Activated naive CD8-positive, alpha-beta T cell (primary cell): ENCODE data around the gene GLIS2.

Experiments
- H3K27ac Mint-ChIP-seq: one replicate; pipeline ENCODE4 v1.8.0; 2021; ENCODE audit warnings: mixed read lengths
- H3K27me3 Mint-ChIP-seq: one replicate; pipeline ENCODE4 v1.8.0; 2021; ENCODE audit warnings: mixed read lengths
- H3K36me3 Mint-ChIP-seq: one replicate; pipeline ENCODE4 v1.8.0; 2021; ENCODE audit warnings: mixed read lengths
- H3K4me1 Mint-ChIP-seq: one replicate; pipeline ENCODE4 v1.8.0; 2021; ENCODE audit warnings: low read depth, mixed read lengths
- H3K4me3 Mint-ChIP-seq: one replicate; pipeline ENCODE4 v1.8.0; 2021; ENCODE audit warnings: mild to moderate bottlenecking, mixed read lengths
- H3K9me3 Mint-ChIP-seq: one replicate; pipeline ENCODE4 v1.8.0; 2021; ENCODE audit warnings: low read depth, mixed read lengths

Gene GLIS2

DNA sequence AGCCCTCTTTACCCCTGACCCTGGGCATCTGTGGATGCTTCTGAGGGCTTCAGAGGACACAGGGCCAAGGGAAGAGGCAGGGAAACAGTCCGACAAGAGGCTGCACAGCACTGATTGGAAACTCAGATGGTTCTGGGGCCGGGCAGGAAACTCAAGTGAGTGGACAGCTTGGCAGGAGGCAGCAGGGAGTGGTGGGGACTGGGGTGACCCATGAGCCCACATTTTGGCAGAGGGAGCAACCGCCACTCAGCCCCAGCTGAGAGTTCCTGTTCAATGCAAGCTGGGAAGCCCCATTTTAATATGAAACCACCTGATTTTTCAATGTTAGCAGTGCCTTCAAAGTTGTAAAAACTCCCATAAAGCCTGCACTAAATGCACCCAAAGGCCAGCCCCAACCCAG, 54.3 kb downstream of the GLIS2 start:
- Mint-ChIP-seq H3K36me3 (no peaks in the 10 kb centered on the region), H3K9me3 (no peaks in the 10 kb centered on the region), H3K4me3 (no peak overlapping the region), H3K27me3 (no peaks in the 10 kb centered on the region), H3K4me1 (peaks cover 15% of the 10 kb centered on the region), H3K27ac (no peak overlapping the region)

DNA sequence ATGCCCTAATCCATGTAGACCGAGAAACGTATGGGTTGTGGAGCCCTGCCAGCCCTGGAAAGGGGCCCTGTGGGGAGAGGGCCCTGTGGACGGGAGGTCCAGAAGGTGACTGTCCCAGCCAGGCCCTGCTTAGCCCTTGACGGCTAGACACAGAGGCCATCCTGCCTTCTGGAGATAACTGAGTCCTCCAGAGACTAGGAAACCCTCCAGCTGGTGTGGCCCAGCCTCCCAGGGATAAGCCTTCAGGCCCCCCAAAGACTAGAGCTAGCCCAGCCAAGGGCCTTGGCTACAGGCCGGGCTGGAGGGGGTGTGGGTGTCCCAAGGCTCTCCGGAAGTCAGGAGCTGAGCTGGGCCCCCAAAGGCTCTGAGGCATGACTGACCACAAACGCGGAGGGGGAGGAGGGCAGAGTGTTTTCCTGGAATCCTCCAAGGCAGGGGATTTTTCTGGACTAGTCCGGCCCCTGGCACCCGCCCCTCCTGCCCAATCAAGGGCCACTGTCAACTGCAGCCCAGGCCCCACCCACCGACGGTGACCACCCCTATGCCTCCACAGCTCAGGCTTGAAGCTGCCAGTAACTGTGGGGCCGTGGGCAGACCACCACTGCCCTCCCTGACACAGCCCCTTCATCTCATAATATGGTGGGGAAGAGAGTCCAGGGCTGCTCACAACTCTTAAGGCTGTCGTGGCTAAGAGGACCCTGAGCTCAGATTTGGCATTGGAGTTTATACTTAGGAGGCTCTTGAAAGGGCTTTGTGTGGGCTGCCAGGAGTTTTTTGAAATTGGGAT, 54.9 kb downstream of the GLIS2 start:
- Mint-ChIP-seq H3K9me3 (no peaks in the 10 kb centered on the region), H3K4me3 (no peak overlapping the region), H3K4me1 (peaks cover 16% of the 10 kb centered on the region), H3K27me3 (no peaks in the 10 kb centered on the region), H3K27ac (no peak overlapping the region), H3K36me3 (no peaks in the 10 kb centered on the region)

DNA sequence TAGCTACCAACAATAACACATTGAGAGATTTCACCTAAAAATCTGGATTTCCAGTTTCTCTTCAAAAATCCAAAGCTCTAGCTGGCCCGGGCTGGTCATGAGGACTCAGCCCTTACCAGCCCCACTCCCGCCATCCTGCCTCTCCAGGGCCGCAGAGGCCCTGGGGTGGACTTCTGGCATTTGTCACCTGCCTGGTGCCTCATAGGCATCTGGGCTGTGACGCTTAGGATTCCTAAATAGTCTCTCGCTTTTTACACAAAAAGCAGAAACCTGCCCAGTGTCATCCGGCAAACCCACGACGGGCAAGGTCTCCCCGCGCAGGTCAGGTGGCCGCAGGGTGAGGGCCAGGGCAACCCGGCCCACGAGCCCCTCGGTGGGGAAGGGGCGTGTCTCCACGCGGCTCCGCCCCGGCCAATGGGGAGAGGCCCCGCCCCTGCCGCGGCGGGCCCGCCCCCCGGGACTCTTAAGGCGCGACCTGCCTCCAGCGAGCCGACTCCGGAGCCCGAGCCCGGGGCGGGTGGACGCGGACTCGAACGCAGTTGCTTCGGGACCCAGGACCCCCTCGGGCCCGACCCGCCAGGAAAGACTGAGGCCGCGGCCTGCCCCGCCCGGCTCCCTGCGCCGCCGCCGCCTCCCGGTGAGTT, 55.6 kb downstream of the GLIS2 start, which contains the start of gene VASN:
Gene VASN, plus strand, starts transcription at position 492 of the 644 bp plus-strand sequence. CDS start 9,030 bp downstream, outside the sequence.
- Mint-ChIP-seq H3K4me1 (peaks cover 16% of the 10 kb centered on the region), H3K4me3 (peak within 1 kb of the TSS; percentile 81), H3K27ac (no peak within 1 kb of the TSS), H3K36me3 (no peaks in the 10 kb centered on the region), H3K9me3 (no peaks in the 10 kb centered on the region), H3K27me3 (no peaks in the 10 kb centered on the region)

DNA sequence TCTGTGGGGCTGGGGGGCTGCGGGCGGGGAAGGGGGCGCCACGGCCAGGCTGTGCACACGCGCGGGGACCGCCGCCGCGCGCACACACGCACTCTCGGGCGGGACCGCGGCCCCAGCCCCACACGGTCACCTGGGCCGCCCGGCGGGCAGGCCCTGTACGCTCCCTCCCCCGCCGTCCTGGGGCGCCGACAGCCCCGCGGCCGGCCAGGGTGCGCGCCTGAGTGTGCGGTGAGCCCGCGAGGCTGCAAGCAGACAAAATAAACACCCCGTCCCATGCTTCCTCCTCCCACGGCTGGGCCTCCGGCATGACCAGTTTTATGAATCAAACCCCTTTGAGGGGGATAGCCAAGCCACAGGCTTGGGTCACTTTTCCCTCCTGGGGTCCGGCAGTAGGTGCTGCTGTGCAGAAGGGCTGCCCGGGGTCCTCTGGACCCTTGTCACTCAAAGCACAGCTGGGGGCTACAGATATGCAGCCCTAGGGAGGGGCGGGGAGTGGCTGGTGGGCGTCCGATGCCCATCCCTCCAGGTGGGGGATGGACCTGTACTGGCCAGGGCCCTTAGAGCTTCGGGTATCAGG, 56.2 kb downstream of the GLIS2 start:
- peaks cover 16% of the 10 kb centered on the region for H3K4me1 Mint-ChIP-seq
- H3K9me3 Mint-ChIP-seq: no peaks in the 10 kb centered on the region
- no peak overlapping the region for H3K27ac Mint-ChIP-seq
- H3K36me3 Mint-ChIP-seq: no peaks in the 10 kb centered on the region
- peak overlapping the region; percentile 81 for H3K4me3 Mint-ChIP-seq
- H3K27me3 Mint-ChIP-seq: no peaks in the 10 kb centered on the region

- H3K4me3 Mint-ChIP-seq: peak overlapping the region; percentile 81
- no peak overlapping the region for H3K27ac Mint-ChIP-seq
- no peaks in the 10 kb centered on the region for H3K36me3 Mint-ChIP-seq
- H3K9me3 Mint-ChIP-seq: no peaks in the 10 kb centered on the region
- H3K4me1 Mint-ChIP-seq: peaks cover 16% of the 10 kb centered on the region
- no peaks in the 10 kb centered on the region for H3K27me3 Mint-ChIP-seq
Observed at GRCh38 chr16:4372578-4373355, 56.9 kb downstream of the GLIS2 start.

GRCh38 chr16:4373356-4373908, 57.6 kb downstream of the GLIS2 start:
- H3K4me1 Mint-ChIP-seq: peaks cover 17% of the 10 kb centered on the region
- H3K4me3 Mint-ChIP-seq: no peak overlapping the region
- H3K27me3 Mint-ChIP-seq: no peaks in the 10 kb centered on the region
- H3K9me3 Mint-ChIP-seq: no peaks in the 10 kb centered on the region
- H3K36me3 Mint-ChIP-seq: no peaks in the 10 kb centered on the region
- no peak overlapping the region for H3K27ac Mint-ChIP-seq

DNA sequence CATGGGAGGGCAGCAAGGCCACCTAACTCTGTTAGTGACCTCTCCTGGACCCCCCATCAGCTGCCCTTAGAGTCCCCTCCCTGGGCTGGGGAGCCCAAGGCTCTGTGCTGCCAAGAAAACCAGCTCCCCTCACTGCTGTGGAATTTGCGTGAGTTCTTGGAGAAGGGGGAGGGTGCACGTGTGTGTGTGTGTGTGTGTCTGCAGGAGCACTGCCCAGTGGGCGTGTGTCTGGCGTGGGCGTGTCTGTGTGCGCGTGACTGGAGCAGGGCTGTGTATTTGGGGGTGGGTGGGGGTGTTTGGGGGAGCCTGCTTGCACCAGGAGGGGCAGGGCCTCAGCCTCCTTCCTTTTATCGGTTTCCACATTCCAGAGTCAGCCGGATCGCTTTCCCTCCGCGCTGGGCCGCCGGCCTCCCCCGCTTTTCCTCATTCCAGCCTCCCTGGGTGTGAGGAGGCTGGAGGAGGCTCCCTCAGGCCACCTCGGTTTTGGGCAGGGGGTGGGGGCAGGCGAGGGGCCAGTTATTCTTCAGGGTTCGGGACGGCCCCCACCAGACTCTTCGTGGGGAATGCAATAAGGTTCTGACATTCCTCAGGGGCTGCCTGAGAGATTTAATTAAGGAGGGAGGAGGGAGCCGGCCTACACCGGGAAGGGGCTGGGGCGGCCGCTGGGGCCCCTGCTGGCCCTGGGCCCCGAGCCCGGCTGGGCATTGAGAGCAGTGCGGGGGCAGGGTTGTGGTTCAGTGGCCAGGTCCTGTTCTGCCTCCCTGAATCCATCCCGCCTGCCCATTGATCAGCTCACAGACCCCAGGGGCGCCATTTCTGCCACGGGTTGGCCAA, 58.3 kb downstream of the GLIS2 start:
- H3K4me3 Mint-ChIP-seq: no peak overlapping the region
- no peaks in the 10 kb centered on the region for H3K36me3 Mint-ChIP-seq
- no peaks in the 10 kb centered on the region for H3K9me3 Mint-ChIP-seq
- no peak overlapping the region for H3K27ac Mint-ChIP-seq
- no peaks in the 10 kb centered on the region for H3K27me3 Mint-ChIP-seq
- H3K4me1 Mint-ChIP-seq: peaks cover 17% of the 10 kb centered on the region

GRCh38 chr16:4375717-4376116, 59.9 kb downstream of the GLIS2 start:
- H3K4me3 Mint-ChIP-seq: no peak overlapping the region
- no peaks in the 10 kb centered on the region for H3K27me3 Mint-ChIP-seq
- H3K4me1 Mint-ChIP-seq: peaks cover 17% of the 10 kb centered on the region
- H3K36me3 Mint-ChIP-seq: no peaks in the 10 kb centered on the region
- no peaks in the 10 kb centered on the region for H3K9me3 Mint-ChIP-seq
- no peak overlapping the region for H3K27ac Mint-ChIP-seq

DNA sequence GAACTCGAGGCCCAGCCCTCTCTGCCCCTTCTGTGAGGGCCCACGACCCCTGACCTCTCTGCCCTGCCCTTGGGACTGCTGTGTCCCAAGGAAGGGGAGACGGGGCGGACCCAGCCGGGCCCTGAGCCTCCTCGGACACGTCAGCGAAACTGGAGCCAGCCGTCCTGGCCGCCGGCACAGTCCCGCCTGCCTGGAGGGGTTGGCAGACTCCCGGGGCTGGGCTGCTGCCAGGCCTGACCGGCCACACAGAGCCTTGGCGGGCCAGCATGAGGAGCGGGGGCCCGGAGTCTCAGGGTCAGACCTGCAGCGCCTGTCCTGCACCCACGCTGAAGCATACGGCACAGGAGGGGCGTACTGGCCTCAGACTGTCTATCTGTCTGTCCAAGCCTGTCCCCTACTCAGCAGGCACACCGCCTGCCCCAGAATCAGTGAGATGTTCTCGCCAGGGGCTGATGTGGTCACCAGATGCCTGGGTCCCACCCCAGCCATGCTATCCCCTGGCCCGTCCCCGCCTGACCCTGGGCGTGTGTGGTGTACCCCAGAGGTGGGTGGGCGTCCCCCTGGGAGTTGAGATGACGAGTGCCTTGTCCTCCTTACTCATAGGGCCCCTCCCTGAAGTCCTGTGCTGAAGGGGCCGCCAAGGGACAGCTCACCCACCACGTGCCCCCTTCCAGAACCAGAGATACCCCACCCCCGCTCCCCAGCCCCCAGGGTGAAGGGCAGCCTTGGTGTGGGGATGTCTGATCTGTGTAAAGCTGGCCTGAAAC, 60.4 kb downstream of the GLIS2 start:
- Mint-ChIP-seq H3K36me3 (no peaks in the 10 kb centered on the region), H3K27me3 (no peaks in the 10 kb centered on the region), H3K4me3 (no peak overlapping the region), H3K9me3 (no peaks in the 10 kb centered on the region), H3K4me1 (peaks cover 14% of the 10 kb centered on the region), H3K27ac (no peak overlapping the region)

GRCh38 chr16:4376893-4377572, 61.2 kb downstream of the GLIS2 start:
- H3K4me3 Mint-ChIP-seq: no peak overlapping the region
- H3K9me3 Mint-ChIP-seq: no peaks in the 10 kb centered on the region
- H3K27me3 Mint-ChIP-seq: no peaks in the 10 kb centered on the region
- H3K36me3 Mint-ChIP-seq: no peaks in the 10 kb centered on the region
- peaks cover 14% of the 10 kb centered on the region for H3K4me1 Mint-ChIP-seq
- H3K27ac Mint-ChIP-seq: peak overlapping the region; percentile 41

DNA sequence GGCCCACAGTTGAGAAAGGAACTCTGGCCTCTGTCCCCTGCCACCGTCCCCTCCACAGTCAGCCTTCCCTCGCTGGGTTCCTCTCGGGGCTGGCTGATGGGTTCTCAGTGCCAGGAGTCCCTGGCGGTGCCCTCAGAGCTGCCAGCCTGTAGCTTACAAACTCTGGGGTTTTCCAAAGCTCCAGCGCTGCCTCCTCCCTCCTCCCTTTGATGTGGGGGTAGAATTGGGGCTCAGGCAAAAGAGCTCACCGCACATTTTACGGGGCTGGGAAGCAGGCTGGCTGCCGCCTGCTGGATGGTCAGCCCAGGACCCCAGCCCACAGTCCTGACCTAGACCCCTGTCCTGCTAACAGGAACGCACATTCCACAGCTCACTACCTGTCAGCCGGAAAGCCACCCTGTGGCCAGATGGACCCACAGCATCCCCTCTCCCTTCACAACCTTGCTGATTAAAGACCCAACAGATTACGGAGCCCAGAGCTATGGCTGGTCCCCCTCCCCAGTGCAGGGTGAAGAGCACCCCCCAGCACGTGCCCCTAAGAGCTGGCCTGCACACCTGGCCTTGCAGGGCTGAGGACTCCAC, 61.8 kb downstream of the GLIS2 start:
- Mint-ChIP-seq H3K4me3 (no peak overlapping the region), H3K4me1 (peaks cover 10% of the 10 kb centered on the region), H3K27ac (no peak overlapping the region), H3K9me3 (no peaks in the 10 kb centered on the region), H3K27me3 (no peaks in the 10 kb centered on the region), H3K36me3 (no peaks in the 10 kb centered on the region)

DNA sequence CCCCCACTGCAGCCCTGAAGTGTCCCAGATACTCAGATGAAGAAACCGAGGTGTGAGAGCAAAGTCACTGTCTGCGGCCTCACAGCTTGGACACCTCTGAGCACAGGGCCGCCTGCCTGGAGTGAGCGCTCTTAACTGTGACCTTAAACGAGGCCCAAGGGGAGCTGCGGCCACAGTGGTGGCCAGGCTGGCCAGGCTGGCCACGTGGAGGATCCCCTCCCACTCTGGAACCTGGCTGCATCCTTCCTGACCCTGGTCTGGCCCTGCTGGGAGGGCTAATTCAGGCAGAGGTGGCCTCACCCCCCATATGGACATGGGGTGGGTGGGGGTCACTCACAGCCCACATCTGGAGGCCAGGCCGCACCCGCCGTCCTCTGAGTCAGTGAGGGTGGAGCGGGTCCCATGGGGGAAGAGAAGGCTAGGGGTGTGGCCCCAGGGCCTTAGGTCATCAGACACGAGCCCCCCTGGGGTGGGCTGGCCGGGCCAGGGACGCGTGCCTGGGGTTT, 62.3 kb downstream of the GLIS2 start:
- Mint-ChIP-seq H3K36me3 (no peaks in the 10 kb centered on the region), H3K9me3 (no peaks in the 10 kb centered on the region), H3K27ac (no peak overlapping the region), H3K4me3 (no peak overlapping the region), H3K4me1 (peaks cover 6% of the 10 kb centered on the region), H3K27me3 (no peaks in the 10 kb centered on the region)
